Right cardiac atrium (tissue), 5 donors: ENCODE measurements around the gene MSANTD2. TPM values are rescaled to one million over a fixed set of nuclear protein-coding genes. Genes with fewer than 3 reads are reported as not detected.

ENCODE experiments used
- ATAC-seq, 2 donors: fragments of 200-7000 bp; cut with Tn5 transposase; one replicate each; pipeline versions ENCODE4 v1.8.0 to v1.9.1; 2020; ENCODE audit warnings: moderate library complexity in 2 of 2, mild to moderate bottlenecking in 1 of 2
- DNase-seq, 3 donors: peaks; one replicate each; pipeline ENCODE4 v3.0.0-alpha.2; 2020
- H3K27ac ChIP-seq: one replicate; pipeline ENCODE4 v1.5.1; 2013; ENCODE audit warnings: mild to moderate bottlenecking, low read length, control low read depth, moderate library complexity
- H3K27me3 ChIP-seq: one replicate; pipeline ENCODE4 v1.6.1; 2013; ENCODE audit not compliant: control insufficient read depth, insufficient read depth
- H3K4me1 ChIP-seq: one replicate; pipeline ENCODE4 v1.6.1; 2013; ENCODE audit warnings: low read length; ENCODE audit not compliant: control insufficient read depth, insufficient read depth
- H3K4me3 ChIP-seq: one replicate; pipeline ENCODE4 v1.5.1; 2013; ENCODE audit warnings: low read length, control low read depth
- H3K9me3 ChIP-seq: one replicate; pipeline ENCODE4 v1.6.1; 2013; ENCODE audit warnings: low read length; ENCODE audit not compliant: control insufficient read depth
- WGBS: extraction: QIAGEN DNeasy Blood & Tissue Kit; methylation state at CpG from one replicate; pipeline ENCODE4 v1.1.7; 2013; 5-methylcytosine and 5-hydroxymethylcytosine counted together
- intact Hi-C, 4 donors: fragments of 100-400 bp; cut with DNase I; formaldehyde crosslinking; loops; one replicate each; pipeline versions ENCODE4 v1.11.0 to v1.14.0; 2022 to 2023
- polyA plus RNA-seq: library from polyadenylated mRNA; stranded (reverse); fragments of 200-250 nt; gene quantifications from one replicate; pipeline ENCODE4 v1.2.3, GENCODE V29; 2013
- total RNA-seq, 4 donors: library from RNA; stranded (reverse); fragmentation: NEBNext Ultra II Directional; extraction: Animal tissue kit (Norgen Biotek cat#: 25700); gene quantifications; one replicate each; pipeline ENCODE4 v1.2.1, GENCODE V29; 2021
- donor health status: healthy with polysubstance abuse.
- donor health status: DM: no; HTN: yes; CAD: no.
- donor health status: DM: no; HTN: no; CAD: no.
- donor health status: DM: no; HTN: yes; CAD: no; lungs with severe emphysema.
- donor health status: DM: yes; HTN: yes; CAD: no.

The MSANTD2 gene
- total and polyA plus RNA-seq, 5 donors, result 3.5 to 6.7 (median 5.1) TPM

DNA sequence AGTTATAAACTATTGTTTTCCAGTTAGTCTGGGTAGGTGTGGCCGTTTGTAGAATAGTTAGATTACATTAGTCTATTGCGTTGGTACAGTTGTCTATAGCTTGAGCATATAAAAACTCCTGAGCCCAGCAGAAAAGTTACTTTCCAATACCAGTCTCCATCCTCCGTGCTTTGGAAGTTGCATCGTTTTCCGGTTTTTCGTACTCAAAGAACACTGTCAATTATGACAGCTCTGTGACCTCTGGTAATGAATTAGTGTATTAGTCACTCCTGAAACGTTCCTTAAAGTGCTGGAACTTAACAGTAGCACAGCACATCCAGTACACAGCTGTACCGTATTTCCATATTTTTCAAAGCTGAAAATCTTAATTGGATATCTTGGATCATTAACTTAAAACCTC lies 808 bp upstream of the MSANTD2 start:
- no peak for DNase-seq
- intact Hi-C loops, result no loop called here
- H3K27me3 ChIP-seq, result no peaks in the 10 kb centered on the region
- peaks cover 4% of the 10 kb centered on the region for H3K4me1 ChIP-seq
- no peaks in the 10 kb centered on the region for H3K9me3 ChIP-seq
- ATAC-seq, result peak in 1 of 2 donors; percentile 44
- peak overlapping the region; percentile 99 for H3K27ac ChIP-seq
- WGBS, result 8% methylated on average over 8 of the region's 8 CpGs
- peak overlapping the region; percentile 94 for H3K4me3 ChIP-seq

DNA sequence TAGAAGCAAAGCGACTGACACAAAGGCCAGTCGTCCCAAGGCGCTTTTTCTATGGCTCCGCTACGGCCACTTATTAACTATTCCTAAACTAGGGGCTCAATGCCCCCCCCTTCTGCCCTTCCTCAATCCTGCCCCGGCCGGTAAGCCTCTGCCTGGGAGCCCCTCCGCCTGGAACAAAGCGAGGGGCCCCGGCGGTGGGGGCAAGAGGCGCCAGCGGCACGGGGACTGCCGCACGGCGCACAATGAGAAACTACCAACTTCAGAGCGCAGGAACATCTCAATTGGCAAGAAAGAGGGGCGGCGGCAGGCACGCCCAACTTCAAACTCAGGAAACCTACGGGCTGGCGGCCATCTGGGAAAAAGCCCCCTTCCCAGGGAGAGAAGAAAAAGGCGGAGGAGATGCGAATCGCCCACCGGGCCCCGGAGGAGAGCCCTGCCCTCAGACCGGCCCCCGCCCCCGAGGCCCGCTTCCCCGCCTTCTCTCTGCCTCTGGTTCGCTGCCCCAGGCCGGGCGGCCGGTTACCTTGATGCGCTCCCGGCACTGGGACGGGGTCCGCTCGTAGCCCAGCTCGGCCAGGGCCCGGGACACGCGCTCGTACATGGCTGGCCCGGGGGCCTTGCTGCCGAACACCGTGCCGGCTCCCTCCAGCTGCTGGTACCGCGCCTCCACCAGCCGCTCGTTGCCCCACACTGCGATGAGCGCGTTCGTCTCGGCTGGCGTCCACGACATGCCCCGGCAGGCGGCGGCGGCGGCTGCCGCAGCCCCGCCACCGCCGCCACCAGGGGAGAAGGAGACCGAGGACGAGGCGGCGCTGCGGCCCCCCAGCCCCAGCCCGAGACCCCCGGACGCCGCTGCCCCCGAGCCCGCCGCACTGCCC lies 619 bp downstream of the MSANTD2 start:
- Histone ChIP-seq H3K4me1 (peaks cover 4% of the 10 kb centered on the region), H3K9me3 (no peaks in the 10 kb centered on the region), H3K27me3 (no peaks in the 10 kb centered on the region), H3K4me3 (peak overlapping the region; percentile 94), H3K27ac (peak overlapping the region; percentile 99)
- peak; percentile 32 to 38 for ATAC-seq
- under 1% methylated on average over 83 of the region's 83 CpGs for WGBS
- intact Hi-C loops, result no loop called here
- DNase-seq, result peak; percentile 44 to 70 (median 70)

DNA sequence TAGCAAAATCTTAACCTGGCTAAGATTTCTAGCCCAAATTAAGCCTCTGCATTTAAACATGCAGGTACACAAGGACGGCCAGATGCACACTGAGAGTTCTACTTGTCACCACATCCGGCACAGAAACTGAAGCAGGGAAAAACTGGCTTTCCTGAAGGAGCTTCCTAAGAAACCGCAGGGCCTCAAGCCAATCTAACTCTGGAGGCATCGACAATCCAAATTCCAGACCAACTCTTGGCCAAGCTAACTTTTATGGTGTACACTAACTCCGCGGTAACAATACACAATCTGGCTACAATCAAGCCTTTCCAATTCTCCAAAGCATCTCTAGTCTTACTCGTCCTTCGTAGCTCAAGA lies 1.2 kb downstream of the MSANTD2 start:
- no peak overlapping the region for H3K27ac ChIP-seq
- WGBS, result 3% methylated on average over 8 of the region's 8 CpGs
- DNase-seq, result no peak
- intact Hi-C loops, result no loop called here
- no peaks in the 10 kb centered on the region for H3K9me3 ChIP-seq
- ATAC-seq, result no peak
- H3K4me1 ChIP-seq, result peaks cover 4% of the 10 kb centered on the region
- peak overlapping the region; percentile 94 for H3K4me3 ChIP-seq
- H3K27me3 ChIP-seq, result no peaks in the 10 kb centered on the region

DNA sequence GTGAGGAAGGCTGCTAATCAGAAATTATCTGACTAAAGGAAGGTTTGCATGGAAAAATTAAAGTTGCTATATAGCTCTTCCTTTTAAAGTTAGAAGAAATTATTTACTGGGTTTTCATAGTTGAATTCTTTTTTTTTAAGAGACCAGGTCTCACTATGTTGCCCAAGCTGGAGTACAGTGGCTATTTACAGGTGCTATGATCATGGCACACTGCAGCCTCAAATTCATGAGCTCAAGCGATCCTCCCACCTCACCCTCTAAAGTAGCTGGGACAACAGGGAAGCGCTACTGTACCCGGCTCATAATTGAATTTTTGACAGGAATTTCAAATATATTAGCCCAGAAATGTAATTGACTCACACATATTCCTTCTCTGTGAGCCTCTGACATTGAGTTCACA lies 3.9 kb downstream of the MSANTD2 start:
- intact Hi-C loops, result no loop called here
- no peak overlapping the region for H3K4me3 ChIP-seq
- no peaks in the 10 kb centered on the region for H3K27me3 ChIP-seq
- H3K4me1 ChIP-seq, result peaks cover 4% of the 10 kb centered on the region
- H3K27ac ChIP-seq, result no peak overlapping the region
- WGBS, result 84% methylated on average over 3 of the region's 3 CpGs
- H3K9me3 ChIP-seq, result no peaks in the 10 kb centered on the region
- no peak for ATAC-seq
- DNase-seq, result no peak

DNA sequence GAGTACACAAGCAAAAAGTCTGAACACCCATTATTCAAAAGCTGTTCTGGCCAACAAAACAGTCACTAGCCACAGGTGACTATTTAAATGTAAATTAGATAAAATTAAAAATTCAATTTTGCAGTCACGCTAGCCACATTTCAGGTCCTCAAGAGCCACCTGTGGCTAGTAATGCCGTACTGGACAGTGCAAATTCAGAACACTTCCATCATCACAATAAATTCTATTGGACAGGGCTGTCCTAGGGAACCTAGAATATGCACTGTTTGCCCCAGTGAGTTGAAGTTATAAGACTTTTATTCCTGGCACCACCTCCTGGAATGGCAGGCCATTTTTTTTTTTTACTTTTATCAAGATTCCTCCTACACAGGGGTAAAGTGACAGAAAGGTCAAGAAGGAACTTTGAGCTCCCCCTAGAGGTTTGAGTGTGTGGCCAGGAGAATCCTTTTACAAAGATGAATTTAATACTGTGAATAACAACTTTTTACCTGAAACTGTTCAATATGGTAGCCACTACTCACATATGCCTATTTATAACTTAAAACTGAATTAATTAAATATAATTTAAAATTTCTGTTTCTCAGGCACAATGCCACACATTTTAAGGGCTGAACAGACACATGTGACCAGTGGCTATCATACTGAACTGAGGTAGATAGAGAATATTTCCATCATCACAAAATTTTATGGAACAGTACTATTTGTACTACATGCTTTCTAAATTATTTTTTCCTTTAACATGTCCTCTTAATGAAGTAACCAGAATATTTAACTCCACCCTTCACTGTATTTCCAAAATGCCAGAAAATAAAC lies 6.5 kb downstream of the MSANTD2 start:
- Histone ChIP-seq H3K4me1 (no peaks in the 10 kb centered on the region), H3K27ac (no peak overlapping the region), H3K27me3 (no peaks in the 10 kb centered on the region), H3K4me3 (no peak overlapping the region), H3K9me3 (no peaks in the 10 kb centered on the region)
- intact Hi-C loops, result no loop called here
- ATAC-seq (peak; percentile 51 to 66), DNase-seq (no peak)
- WGBS, result 86% methylated on average over 2 of the region's 2 CpGs

DNA sequence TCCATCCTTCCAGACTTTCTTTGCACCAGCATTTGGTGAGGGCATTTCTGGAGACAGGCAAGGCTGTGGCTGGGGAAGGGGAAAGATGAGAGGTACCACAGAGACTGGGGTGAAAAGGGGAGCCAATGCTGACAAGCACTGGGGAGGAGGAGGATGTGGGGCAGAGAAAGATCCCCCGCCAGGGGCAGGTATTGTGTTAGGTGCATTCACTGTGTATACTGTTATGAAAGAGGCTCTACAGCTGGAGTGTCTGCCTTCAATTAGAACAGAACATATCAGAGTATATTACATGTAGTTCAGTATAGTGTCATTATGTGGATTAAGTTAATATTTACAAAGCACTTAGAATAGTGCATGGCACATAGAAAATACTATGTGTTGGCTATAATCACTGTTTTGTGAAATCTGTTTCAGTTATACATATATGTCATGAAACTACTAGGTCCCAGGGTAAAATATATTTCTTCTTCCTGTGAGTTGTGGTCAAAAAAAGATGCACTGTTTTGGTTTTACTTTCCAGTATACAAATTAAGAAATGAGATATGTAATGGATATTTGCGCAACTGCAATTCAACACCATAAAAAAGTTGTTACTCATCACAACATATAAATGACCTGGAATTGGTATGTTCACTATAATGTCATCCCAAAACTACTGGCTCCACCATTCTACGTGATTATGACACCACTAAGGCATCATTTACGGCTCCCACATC lies 8.4 kb downstream of the MSANTD2 start:
- no peaks in the 10 kb centered on the region for H3K4me1 ChIP-seq
- 91% methylated on average over 4 of the region's 4 CpGs for WGBS
- H3K27ac ChIP-seq, result no peak overlapping the region
- no peaks in the 10 kb centered on the region for H3K9me3 ChIP-seq
- DNase-seq (no peak), ATAC-seq (no peak)
- H3K27me3 ChIP-seq, result no peaks in the 10 kb centered on the region
- intact Hi-C loops, result no loop called here
- no peak overlapping the region for H3K4me3 ChIP-seq

DNA sequence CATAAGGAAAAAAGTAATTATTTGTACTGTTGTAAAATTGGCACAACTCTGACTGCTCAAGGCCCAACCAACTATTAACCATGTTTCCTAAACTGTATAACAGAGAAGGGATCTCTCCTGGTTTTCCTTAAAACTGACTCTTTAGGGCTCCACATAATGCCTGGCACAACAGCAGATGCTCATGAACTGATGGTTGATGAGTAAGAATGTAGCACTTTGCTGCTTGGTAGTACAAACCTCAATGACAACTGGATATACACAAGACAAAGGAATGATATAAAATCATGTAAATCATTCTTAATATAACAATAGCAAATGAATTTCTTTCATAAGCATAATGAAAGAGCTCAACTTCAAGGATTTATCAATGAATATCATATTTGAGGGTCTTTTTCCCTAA lies 11.7 kb downstream of the MSANTD2 start:
- no peak for ATAC-seq
- Histone ChIP-seq H3K27me3 (no peaks in the 10 kb centered on the region), H3K9me3 (no peaks in the 10 kb centered on the region), H3K27ac (no peak overlapping the region), H3K4me1 (no peaks in the 10 kb centered on the region), H3K4me3 (no peak overlapping the region)
- intact Hi-C loops, result no loop called here
- DNase-seq, result no peak

DNA sequence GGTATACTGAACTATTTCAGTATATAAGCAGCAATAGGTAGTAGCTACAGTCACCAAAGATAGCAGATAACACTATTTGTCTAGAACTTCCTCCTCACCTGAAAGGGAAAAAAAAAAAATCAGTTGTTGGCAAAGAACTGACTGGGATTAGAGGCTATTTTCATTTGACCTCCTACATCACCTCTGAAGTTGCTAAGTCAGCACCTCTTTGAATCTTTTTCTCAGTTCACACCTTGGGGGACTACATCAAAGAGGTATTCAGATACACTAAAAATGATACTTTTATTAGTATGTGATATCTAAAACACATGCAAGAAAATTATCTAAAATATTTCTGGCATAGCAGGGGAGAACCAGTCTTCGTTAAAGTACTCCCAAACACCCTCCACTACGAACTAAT lies 16.2 kb downstream of the MSANTD2 start:
- intact Hi-C loops, result no loop called here
- 93% methylated on average over 2 of the region's 2 CpGs for WGBS
- Histone ChIP-seq H3K9me3 (no peaks in the 10 kb centered on the region), H3K4me3 (no peak overlapping the region), H3K27ac (no peak overlapping the region), H3K4me1 (no peaks in the 10 kb centered on the region), H3K27me3 (no peaks in the 10 kb centered on the region)
- ATAC-seq, result no peak
- no peak for DNase-seq

DNA sequence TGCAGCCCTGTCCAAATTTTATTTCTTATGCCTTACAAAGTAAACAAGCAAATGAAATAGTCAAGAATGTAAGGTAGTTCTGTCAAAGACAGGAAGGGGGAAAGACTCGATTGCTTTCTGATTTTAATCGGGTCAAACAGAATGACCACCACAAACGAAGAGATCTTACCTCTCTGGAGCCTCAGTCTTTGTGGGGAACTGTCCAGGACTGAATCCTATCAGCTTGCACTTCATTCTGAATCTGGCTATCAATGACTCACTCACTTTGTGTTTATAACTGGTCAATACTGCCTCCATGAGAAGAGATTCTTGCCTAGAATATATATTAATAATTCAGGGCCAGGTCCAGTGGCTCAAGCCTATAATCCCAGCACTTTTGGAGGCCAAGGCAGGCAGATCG lies 17.2 kb downstream of the MSANTD2 start:
- Histone ChIP-seq H3K4me1 (no peaks in the 10 kb centered on the region), H3K27me3 (no peaks in the 10 kb centered on the region), H3K27ac (no peak overlapping the region), H3K4me3 (no peak overlapping the region), H3K9me3 (no peaks in the 10 kb centered on the region)
- DNase-seq (no peak), ATAC-seq (no peak)
- WGBS, result 92% methylated on average over 4 of the region's 4 CpGs
- intact Hi-C loops, result no loop called here

DNA sequence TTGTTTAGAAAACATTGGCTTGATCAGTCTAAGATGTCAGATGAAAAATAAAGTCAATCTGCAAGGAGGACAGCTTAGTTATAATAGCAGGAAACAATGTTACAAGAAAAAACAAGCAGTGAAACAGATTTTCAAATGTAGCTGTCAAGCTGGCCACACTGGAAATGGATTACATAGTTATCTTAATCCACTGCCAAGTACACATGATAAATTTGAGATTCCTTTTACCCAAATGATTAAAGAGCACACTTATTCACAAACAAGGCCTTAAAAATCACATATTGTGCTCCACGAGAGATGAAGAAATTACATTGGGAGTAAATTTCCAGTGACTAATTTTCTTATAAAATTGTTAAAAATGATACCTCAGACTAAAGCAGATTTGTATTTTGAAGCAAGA lies 20.6 kb downstream of the MSANTD2 start:
- WGBS, result 56% methylated on average over 1 of the region's 1 CpG
- intact Hi-C loops, result no loop called here
- Histone ChIP-seq H3K27me3 (no peaks in the 10 kb centered on the region), H3K4me1 (no peaks in the 10 kb centered on the region), H3K9me3 (no peaks in the 10 kb centered on the region), H3K4me3 (no peak overlapping the region), H3K27ac (no peak overlapping the region)
- DNase-seq (no peak), ATAC-seq (no peak)

DNA sequence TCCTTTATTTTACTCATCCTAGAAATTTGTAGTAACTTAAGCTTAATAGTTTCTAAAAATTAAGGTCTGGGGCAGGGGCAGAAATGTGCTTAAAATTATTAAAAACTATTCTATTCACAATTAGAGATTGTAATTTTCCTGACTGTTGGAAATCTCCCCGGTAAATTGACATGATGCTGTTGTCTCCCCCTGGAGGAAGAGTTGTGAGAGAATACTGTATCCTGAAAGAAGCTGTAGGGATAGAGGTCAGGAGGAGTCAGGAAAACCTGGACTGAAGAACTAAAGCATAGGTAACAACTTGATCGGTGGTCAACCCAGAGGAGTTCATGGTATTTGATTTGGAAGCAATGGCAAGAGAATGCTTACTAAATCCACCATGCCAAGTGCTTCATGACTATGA lies 21.9 kb downstream of the MSANTD2 start:
- intact Hi-C loops, result no loop called here
- Histone ChIP-seq H3K27ac (no peak overlapping the region), H3K4me3 (no peak overlapping the region), H3K27me3 (no peaks in the 10 kb centered on the region), H3K9me3 (no peaks in the 10 kb centered on the region), H3K4me1 (no peaks in the 10 kb centered on the region)
- no peak for ATAC-seq
- no peak for DNase-seq
- 83% methylated on average over 2 of the region's 2 CpGs for WGBS
